KMS-11 (cell line): ENCODE measurements around the gene PLEKHA8.

Source experiments
- H2AFZ ChIP-seq: fragments of 200-600 bp; sonication (generic); 2 replicates; pipeline ENCODE4 v1.6.1; 2016; ENCODE audit warnings: antibody characterized with exemption, mixed run types, low read depth
- H3K27ac ChIP-seq: fragments of 200-600 bp; sonication (generic); 2 replicates; pipeline ENCODE4 v1.6.1; 2016; ENCODE audit warnings: mild to moderate bottlenecking, mixed run types
- H3K27me3 ChIP-seq: fragments of 200-600 bp; sonication (generic); 2 replicates; pipeline ENCODE4 v1.6.1; 2017; ENCODE audit warnings: mild to moderate bottlenecking, low read depth, mixed run types, moderate library complexity; ENCODE audit not compliant: insufficient read depth
- H3K36me3 ChIP-seq: fragments of 200-600 bp; sonication (generic); 2 replicates; pipeline ENCODE4 v1.6.1; 2017; ENCODE audit warnings: mild to moderate bottlenecking, mixed run types; ENCODE audit not compliant: insufficient read depth
- H3K4me1 ChIP-seq: fragments of 200-600 bp; sonication (generic); 2 replicates; pipeline ENCODE4 v1.6.1; 2016; ENCODE audit warnings: mild to moderate bottlenecking, low read depth, mixed run types; ENCODE audit not compliant: poor library complexity, severe bottlenecking
- H3K4me2 ChIP-seq: fragments of 200-600 bp; sonication (generic); 2 replicates; pipeline ENCODE4 v1.7.0; 2016; ENCODE audit warnings: mild to moderate bottlenecking, mixed run types
- H3K4me3 ChIP-seq: fragments of 200-600 bp; sonication (generic); IDR thresholded peaks from 2 replicates; pipeline ENCODE4 v1.6.1; 2017; ENCODE audit warnings: low read depth, low read length, mixed read lengths; ENCODE audit not compliant: insufficient read depth
- H3K79me2 ChIP-seq: fragments of 200-600 bp; sonication (generic); 2 replicates; pipeline ENCODE4 v1.6.1; 2016; ENCODE audit warnings: low read depth, mixed run types; ENCODE audit not compliant: insufficient read depth
- H3K9ac ChIP-seq: fragments of 200-600 bp; sonication (generic); 2 replicates; pipeline ENCODE4 v1.6.1; 2016; ENCODE audit warnings: mild to moderate bottlenecking, mixed run types
- H4K20me1 ChIP-seq: fragments of 200-600 bp; sonication (generic); 2 replicates; pipeline ENCODE4 v1.6.1; 2016; ENCODE audit warnings: mild to moderate bottlenecking, mixed run types; ENCODE audit not compliant: insufficient read depth
- CTCF ChIP-seq: fragments of 200-600 bp; sonication (generic); conservative IDR thresholded peaks from 2 replicates; pipeline ENCODE4 v1.6.1; 2017; ENCODE audit warnings: low read depth, mild to moderate bottlenecking, antibody characterized with exemption, low read length, moderate library complexity, mixed read lengths

The PLEKHA8 gene

GRCh38 chr7:29988424-29989256, 39.6 kb upstream of the PLEKHA8 start:
- H3K27me3 ChIP-seq: no peaks in the 10 kb centered on the region; the same call in 1 of the 2 replicates
- no peak overlapping the region for H3K4me3 ChIP-seq
- H3K9ac ChIP-seq: peak overlapping the region; percentile 43; the same call in 1 of the 2 replicates
- peak overlapping the region; percentile 86 for H2AFZ ChIP-seq
- TF ChIP-seq CTCF: no peak
- no peaks in the 10 kb centered on the region for H4K20me1 ChIP-seq
- H3K4me1 ChIP-seq: no peaks in the 10 kb centered on the region
- H3K4me2 ChIP-seq: peak overlapping the region; percentile 28; the same call in 1 of the 2 replicates
- H3K27ac ChIP-seq: no peak overlapping the region
- no peaks in the 10 kb centered on the region for H3K36me3 ChIP-seq
- no peaks in the 10 kb centered on the region for H3K79me2 ChIP-seq

- H4K20me1 ChIP-seq: no peaks in the 10 kb centered on the region
- H3K27me3 ChIP-seq: no peaks in the 10 kb centered on the region; the same call in 1 of the 2 replicates
- peak within 1 kb of the TSS; percentile 86 for H2AFZ ChIP-seq
- H3K4me2 ChIP-seq: peak within 1 kb of the TSS; percentile 28; the same call in 1 of the 2 replicates
- H3K4me3 ChIP-seq: no peak within 1 kb of the TSS
- no peak within 1 kb of the TSS for H3K27ac ChIP-seq
- peak within 1 kb of the TSS; percentile 43; the same call in 1 of the 2 replicates for H3K9ac ChIP-seq
- no peak for TF ChIP-seq CTCF
- H3K36me3 ChIP-seq: no peaks in the 10 kb centered on the region
- no peaks in the 10 kb centered on the region for H3K79me2 ChIP-seq
- H3K4me1 ChIP-seq: no peaks in the 10 kb centered on the region
These were observed 38.8 kb upstream of the PLEKHA8 start, which contains the start of gene SCRN1 for GRCh38 chr7:29989257-29989995. TSS of gene SCRN1 (minus strand) at chr7:29989801. CDS start at chr7:29969067, 20,734 bp downstream.

GRCh38 chr7:29990931-29991330, 37.3 kb upstream of the PLEKHA8 start:
- no peak overlapping the region for H2AFZ ChIP-seq
- H3K4me1 ChIP-seq: no peaks in the 10 kb centered on the region
- no peaks in the 10 kb centered on the region for H4K20me1 ChIP-seq
- H3K4me2 ChIP-seq: no peak overlapping the region
- TF ChIP-seq CTCF: no peak
- no peaks in the 10 kb centered on the region for H3K79me2 ChIP-seq
- no peaks in the 10 kb centered on the region; the same call in 1 of the 2 replicates for H3K27me3 ChIP-seq
- no peak overlapping the region for H3K9ac ChIP-seq
- H3K36me3 ChIP-seq: no peaks in the 10 kb centered on the region
- H3K4me3 ChIP-seq: no peak overlapping the region
- no peak overlapping the region for H3K27ac ChIP-seq

- TF ChIP-seq CTCF: no peak
- H3K4me3 ChIP-seq: no peak overlapping the region
- H3K4me2 ChIP-seq: no peak overlapping the region
- H3K9ac ChIP-seq: no peak overlapping the region
- no peak overlapping the region for H2AFZ ChIP-seq
- H3K27ac ChIP-seq: no peak overlapping the region
- no peaks in the 10 kb centered on the region for H4K20me1 ChIP-seq
- H3K79me2 ChIP-seq: no peaks in the 10 kb centered on the region
- no peaks in the 10 kb centered on the region for H3K36me3 ChIP-seq
- no peaks in the 10 kb centered on the region; the same call in 1 of the 2 replicates for H3K27me3 ChIP-seq
- no peaks in the 10 kb centered on the region for H3K4me1 ChIP-seq
These were observed 36.3 kb upstream of the PLEKHA8 start for GRCh38 chr7:29991937-29992336.
